ENCODE measurements around the gene ANKRD29.

DNA sequence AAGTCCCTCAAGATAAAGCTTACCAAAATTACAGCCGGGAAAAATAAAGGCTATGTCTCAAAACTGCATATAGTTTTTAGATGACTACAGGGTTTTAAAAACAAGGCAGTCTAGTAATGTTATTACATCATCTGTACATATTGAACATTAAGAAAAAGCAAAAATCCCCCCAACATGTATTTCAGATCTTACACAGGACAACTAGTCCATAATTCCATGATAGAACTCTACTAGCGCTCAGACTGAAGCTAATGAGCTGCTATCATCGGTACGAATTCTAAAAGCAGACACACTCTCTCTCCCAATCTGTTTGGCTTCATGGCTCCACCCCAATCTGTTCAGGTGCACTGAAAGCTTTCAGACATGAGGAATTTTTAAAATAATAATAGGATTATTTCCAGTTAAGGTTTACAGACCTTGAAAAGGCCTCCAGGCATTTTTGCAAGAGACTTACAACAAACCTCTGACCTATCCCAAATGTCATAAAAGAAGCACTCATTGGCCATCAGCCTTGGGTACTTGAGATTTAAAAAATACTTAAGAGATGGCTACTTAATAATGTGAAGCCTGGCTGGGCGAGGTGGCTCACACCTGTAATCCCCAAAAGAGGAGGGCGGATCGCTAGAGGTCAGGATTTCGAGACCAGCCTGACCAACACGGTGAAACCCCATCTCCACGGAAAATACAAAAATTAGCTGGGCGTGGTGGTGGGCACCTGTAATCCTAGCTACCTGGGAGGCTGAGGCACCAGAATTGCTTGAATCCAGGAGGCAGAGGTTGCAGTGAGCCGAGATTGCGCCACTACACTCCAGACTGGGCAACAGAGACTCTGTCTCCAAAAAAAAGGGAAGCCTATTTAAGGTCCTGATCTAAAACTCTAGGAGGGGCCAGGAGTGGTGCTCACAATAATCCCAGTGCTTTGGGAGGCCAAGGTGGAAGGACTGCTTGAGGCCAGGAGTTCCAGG, 78.4 kb downstream of the ANKRD29 start:
- TF ChIP-seq, protein P1, sequence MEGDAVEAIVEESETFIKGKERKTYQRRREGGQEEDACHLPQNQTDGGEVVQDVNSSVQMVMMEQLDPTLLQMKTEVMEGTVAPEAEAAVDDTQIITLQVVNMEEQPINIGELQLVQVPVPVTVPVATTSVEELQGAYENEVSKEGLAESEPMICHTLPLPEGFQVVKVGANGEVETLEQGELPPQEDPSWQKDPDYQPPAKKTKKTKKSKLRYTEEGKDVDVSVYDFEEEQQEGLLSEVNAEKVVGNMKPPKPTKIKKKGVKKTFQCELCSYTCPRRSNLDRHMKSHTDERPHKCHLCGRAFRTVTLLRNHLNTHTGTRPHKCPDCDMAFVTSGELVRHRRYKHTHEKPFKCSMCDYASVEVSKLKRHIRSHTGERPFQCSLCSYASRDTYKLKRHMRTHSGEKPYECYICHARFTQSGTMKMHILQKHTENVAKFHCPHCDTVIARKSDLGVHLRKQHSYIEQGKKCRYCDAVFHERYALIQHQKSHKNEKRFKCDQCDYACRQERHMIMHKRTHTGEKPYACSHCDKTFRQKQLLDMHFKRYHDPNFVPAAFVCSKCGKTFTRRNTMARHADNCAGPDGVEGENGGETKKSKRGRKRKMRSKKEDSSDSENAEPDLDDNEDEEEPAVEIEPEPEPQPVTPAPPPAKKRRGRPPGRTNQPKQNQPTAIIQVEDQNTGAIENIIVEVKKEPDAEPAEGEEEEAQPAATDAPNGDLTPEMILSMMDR (conservative IDR thresholded peaks at IDR 0.05; ENCODE audit: low read depth in 2 of 2): no peak
- TF ChIP-seq EZH2 (IDR thresholded peaks at IDR 0.05; ENCODE audit: low read depth, unreplicated experiment): no peak
- TF ChIP-seq, protein P2, sequence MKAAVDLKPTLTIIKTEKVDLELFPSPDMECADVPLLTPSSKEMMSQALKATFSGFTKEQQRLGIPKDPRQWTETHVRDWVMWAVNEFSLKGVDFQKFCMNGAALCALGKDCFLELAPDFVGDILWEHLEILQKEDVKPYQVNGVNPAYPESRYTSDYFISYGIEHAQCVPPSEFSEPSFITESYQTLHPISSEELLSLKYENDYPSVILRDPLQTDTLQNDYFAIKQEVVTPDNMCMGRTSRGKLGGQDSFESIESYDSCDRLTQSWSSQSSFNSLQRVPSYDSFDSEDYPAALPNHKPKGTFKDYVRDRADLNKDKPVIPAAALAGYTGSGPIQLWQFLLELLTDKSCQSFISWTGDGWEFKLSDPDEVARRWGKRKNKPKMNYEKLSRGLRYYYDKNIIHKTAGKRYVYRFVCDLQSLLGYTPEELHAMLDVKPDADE (IDR thresholded peaks at IDR 0.05): no peak
- no peak for TF ChIP-seq POLR2AphosphoS5 (IDR thresholded peaks at IDR 0.05; ENCODE audit: low read depth)
